SH-SY5Y (cell line): ENCODE results near the gene FMO5.

Source experiments
- GATA2 ChIP-seq: IDR thresholded peaks from 2 replicates; pipeline ENCODE4 v1.6.1; 2011; ENCODE audit warnings: mild to moderate bottlenecking, low read depth, low read length
- GATA3 ChIP-seq: IDR thresholded peaks from 2 replicates; pipeline ENCODE4 v1.6.1; 2011; ENCODE audit warnings: low read depth, mild to moderate bottlenecking, low read length, moderate library complexity

DNA sequence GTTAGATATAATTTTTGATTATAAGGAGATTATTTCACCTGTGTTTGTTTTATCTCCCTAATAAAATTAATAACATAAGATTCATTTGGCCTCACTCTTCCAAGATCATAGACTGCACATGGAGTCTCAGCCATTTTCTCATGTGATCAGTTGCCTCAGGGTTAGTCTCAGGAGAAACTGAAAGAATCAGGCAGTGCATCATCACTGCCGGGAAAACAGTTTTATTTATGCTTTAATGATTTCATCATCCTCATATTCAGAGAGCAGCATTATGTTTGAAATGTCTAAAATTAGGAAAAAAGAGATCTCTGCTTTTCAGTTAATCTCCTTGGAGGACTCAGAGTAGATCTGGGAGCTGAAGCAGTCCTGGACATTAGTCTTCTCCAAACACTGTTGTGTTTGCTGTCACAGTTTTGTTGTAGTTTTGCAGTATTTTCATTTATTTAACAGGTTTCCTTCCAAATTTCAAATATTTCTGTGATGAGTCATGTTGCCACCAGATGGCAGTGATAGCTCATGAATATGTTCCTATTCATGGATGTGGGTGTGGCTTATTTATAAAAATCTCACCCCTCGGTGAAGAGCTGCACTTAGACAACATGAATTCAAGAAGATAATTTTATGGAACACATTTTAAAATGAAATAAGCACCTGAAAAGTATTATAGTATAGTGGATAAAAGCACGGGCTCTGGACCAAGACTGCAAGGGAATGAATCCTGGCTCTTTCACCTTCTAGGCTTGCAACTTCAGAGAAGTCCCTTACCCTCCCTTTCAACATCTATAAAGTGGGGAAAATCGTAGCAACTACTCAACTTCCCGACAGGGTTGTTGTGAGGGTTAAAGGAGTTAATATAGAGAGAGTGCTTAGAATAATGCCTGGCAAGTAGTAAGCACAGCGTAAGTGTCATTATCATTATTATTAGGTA, 48.5 kb upstream of the FMO5 start:
- TF ChIP-seq GATA2 (no peak), GATA3 (no peak)
